ENCODE measurements around the gene PHTF2. TPM values are rescaled to one million over a fixed set of nuclear protein-coding genes. Genes with fewer than 3 reads are reported as not detected.

PHTF2 gene
- polyA plus RNA-seq, 3 donors = 10.1 to 34.3 (median 10.3) TPM

GRCh38 chr7:77782383-77782782 lies 16.2 kb upstream of the PHTF2 start:
- Histone ChIP-seq H3K4me1 (ENCODE audit: control insufficient read depth in 1 of 2, insufficient read depth in 2 of 2, low read length in 2 of 2) (no peaks in the 10 kb centered on the region), H3K79me2 (ENCODE audit: insufficient read depth, low read length) (no peaks in the 10 kb centered on the region), H3K4me2 (replicated peaks; ENCODE audit: extremely low read depth, low read length, poor library complexity, severe bottlenecking) (no peak overlapping the region), H3K4me3 (replicated peaks in 1 of 3; ENCODE audit: low read depth in 2 of 3, low read length in 3 of 3) (no peak overlapping the region), H3K36me3 (replicated peaks in 1 of 2; ENCODE audit: control insufficient read depth in 1 of 2, insufficient read depth in 2 of 2, low read length in 2 of 2) (peaks cover 41 to 82% of the 10 kb centered on the region in 2 donors), H3K27ac (ENCODE audit: low read depth in 1 of 2, low read length in 2 of 2) (no peak overlapping the region), H3K9me3 (replicated peaks in 1 of 2; ENCODE audit: control insufficient read depth in 1 of 2, insufficient read depth in 1 of 2, low read length in 2 of 2) (no peaks in the 10 kb centered on the region), H3K27me3 (ENCODE audit: control insufficient read depth in 2 of 2, insufficient read depth in 2 of 2, low read length in 2 of 2) (no peaks in the 10 kb centered on the region), H4K20me1 (ENCODE audit: insufficient read depth, low read length) (no peaks in the 10 kb centered on the region), H2AFZ (ENCODE audit: insufficient read depth, low read depth, low read length, poor library complexity, severe bottlenecking) (no peak overlapping the region), H3K9ac (ENCODE audit: insufficient read depth, low read length, poor library complexity, severe bottlenecking) (no peak overlapping the region)
- no CpG with 5 or more reads among the region's 4 CpGs for WGBS (ENCODE audit: insufficient coverage)
- DNase-seq = no peak
- intact Hi-C loops (cut with micrococcal nuclease) = no loop called here
- Mint-ChIP-seq H3K4me1 (peaks cover 11% of the 10 kb centered on the region), H3K27ac (no peak overlapping the region), H3K27me3 (ENCODE audit: low read depth in 3 of 3) (no peaks in the 10 kb centered on the region), H3K9me3 (peaks cover 0 to 9% (median 0%) of the 10 kb centered on the region in 7 donors), H3K4me3 (no peak overlapping the region), H3K36me3 (peaks cover 46 to 50% of the 10 kb centered on the region in 2 donors)
- TF ChIP-seq, protein P1, sequence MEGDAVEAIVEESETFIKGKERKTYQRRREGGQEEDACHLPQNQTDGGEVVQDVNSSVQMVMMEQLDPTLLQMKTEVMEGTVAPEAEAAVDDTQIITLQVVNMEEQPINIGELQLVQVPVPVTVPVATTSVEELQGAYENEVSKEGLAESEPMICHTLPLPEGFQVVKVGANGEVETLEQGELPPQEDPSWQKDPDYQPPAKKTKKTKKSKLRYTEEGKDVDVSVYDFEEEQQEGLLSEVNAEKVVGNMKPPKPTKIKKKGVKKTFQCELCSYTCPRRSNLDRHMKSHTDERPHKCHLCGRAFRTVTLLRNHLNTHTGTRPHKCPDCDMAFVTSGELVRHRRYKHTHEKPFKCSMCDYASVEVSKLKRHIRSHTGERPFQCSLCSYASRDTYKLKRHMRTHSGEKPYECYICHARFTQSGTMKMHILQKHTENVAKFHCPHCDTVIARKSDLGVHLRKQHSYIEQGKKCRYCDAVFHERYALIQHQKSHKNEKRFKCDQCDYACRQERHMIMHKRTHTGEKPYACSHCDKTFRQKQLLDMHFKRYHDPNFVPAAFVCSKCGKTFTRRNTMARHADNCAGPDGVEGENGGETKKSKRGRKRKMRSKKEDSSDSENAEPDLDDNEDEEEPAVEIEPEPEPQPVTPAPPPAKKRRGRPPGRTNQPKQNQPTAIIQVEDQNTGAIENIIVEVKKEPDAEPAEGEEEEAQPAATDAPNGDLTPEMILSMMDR (IDR thresholded peaks at IDR 0.05) = no peak

- Histone ChIP-seq H2AFZ (ENCODE audit: insufficient read depth, low read depth, low read length, poor library complexity, severe bottlenecking) (no peak overlapping the region), H4K20me1 (ENCODE audit: insufficient read depth, low read length) (no peaks in the 10 kb centered on the region), H3K4me3 (replicated peaks in 1 of 3; ENCODE audit: low read depth in 2 of 3, low read length in 3 of 3) (no peak overlapping the region), H3K4me1 (ENCODE audit: control insufficient read depth in 1 of 2, insufficient read depth in 2 of 2, low read length in 2 of 2) (no peaks in the 10 kb centered on the region), H3K27ac (ENCODE audit: low read depth in 1 of 2, low read length in 2 of 2) (no peak overlapping the region), H3K79me2 (ENCODE audit: insufficient read depth, low read length) (no peaks in the 10 kb centered on the region), H3K4me2 (replicated peaks; ENCODE audit: extremely low read depth, low read length, poor library complexity, severe bottlenecking) (no peak overlapping the region), H3K36me3 (replicated peaks in 1 of 2; ENCODE audit: control insufficient read depth in 1 of 2, insufficient read depth in 2 of 2, low read length in 2 of 2) (peaks cover 38 to 78% of the 10 kb centered on the region in 2 donors), H3K27me3 (ENCODE audit: control insufficient read depth in 2 of 2, insufficient read depth in 2 of 2, low read length in 2 of 2) (no peaks in the 10 kb centered on the region), H3K9ac (ENCODE audit: insufficient read depth, low read length, poor library complexity, severe bottlenecking) (no peak overlapping the region), H3K9me3 (replicated peaks in 1 of 2; ENCODE audit: control insufficient read depth in 1 of 2, insufficient read depth in 1 of 2, low read length in 2 of 2) (no peaks in the 10 kb centered on the region)
- Mint-ChIP-seq H3K27ac (no peak overlapping the region), H3K4me3 (no peak overlapping the region), H3K4me1 (peaks cover 11% of the 10 kb centered on the region), H3K36me3 (peaks cover 45 to 47% of the 10 kb centered on the region in 2 donors), H3K27me3 (ENCODE audit: low read depth in 3 of 3) (no peaks in the 10 kb centered on the region), H3K9me3 (peaks cover 0 to 9% (median 0%) of the 10 kb centered on the region in 7 donors)
- intact Hi-C loops (cut with micrococcal nuclease) = no loop called here
- WGBS (ENCODE audit: insufficient coverage) = no CpG with 5 or more reads among the region's 1 CpG
- TF ChIP-seq, protein P1 (IDR thresholded peaks at IDR 0.05) = no peak
- DNase-seq = no peak
These were observed 15.5 kb upstream of the PHTF2 start for GRCh38 chr7:77783111-77783510.

Measured in CD14-positive monocyte (primary cell).